BLaER1 (cell line): ENCODE measurements around the gene ARHGAP12.

Experiments used
- H3K27ac ChIP-seq: shearing (Covaris generic); formaldehyde crosslinking; 2 replicates; pipeline ENCODE4 v1.8.1; 2022
- H3K27me3 ChIP-seq: shearing (Covaris generic); formaldehyde crosslinking; 2 replicates; pipeline ENCODE4 v1.8.1; 2022
- H3K36me3 ChIP-seq: shearing (Covaris generic); formaldehyde crosslinking; 2 replicates; pipeline ENCODE4 v1.8.1; 2022
- H3K4me1 ChIP-seq: shearing (Covaris generic); formaldehyde crosslinking; 2 replicates; pipeline ENCODE4 v1.8.1; 2022
- H3K4me2 ChIP-seq: shearing (Covaris generic); formaldehyde crosslinking; 2 replicates; pipeline ENCODE4 v1.8.1; 2022
- H3K4me3 ChIP-seq: shearing (Covaris generic); formaldehyde crosslinking; 2 replicates; pipeline ENCODE4 v1.8.1; 2022
- H3K9ac ChIP-seq: shearing (Covaris generic); formaldehyde crosslinking; 2 replicates; pipeline ENCODE4 v1.8.1; 2022
- H3K9me3 ChIP-seq: shearing (Covaris generic); formaldehyde crosslinking; 2 replicates; pipeline ENCODE4 v1.8.1; 2022
- H4K20me1 ChIP-seq: shearing (Covaris generic); formaldehyde crosslinking; 2 replicates; pipeline ENCODE4 v1.8.1; 2022
- Cebpa-rat ChIP-seq: shearing (Covaris generic); IDR thresholded peaks from 2 replicates; pipeline ENCODE4 v1.8.1; 2022

The ARHGAP12 gene

DNA sequence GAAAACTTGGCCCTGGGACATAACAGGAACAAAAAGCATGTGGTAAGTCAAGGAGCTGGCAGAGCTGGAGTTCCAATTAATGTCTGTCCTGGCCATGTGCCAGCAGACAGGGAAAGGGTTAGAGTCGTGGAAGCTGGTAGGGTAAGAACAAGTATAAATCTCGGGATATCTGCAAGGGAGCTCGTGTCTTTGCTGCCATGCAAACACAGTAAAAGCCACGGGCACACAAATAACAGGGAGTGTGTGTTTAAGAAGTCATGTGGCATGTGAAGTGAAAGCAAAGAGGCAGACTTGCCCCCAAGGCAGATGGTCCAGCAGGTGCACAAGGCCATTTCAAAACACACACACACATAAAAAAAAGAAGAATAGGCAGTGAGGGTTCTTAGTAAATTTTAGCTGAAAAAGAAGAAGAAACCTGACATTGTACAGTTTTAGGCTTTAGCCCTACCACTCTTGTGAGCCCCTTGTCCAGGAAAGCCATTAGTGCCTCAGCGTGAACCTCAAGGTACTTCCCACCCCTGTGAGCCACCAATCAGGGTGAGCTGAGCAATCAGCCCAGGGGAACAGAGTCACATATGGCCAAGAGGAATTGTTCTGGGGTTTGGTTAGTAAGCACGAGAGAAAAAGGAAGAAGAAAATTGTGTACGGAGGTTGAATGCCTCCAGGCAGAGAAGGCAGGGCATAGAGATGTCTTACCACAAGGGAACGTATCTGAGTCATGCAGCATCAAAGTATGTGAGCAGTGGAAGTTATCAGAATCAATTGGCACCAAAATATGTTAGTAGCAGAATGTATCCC is 32.8 kb upstream of the ARHGAP12 start:
- Histone ChIP-seq H3K4me1 (peaks cover 9% of the 10 kb centered on the region; the same call in 1 of the 2 replicates), H3K27me3 (no peaks in the 10 kb centered on the region), H3K36me3 (no peaks in the 10 kb centered on the region), H3K27ac (no peak overlapping the region), H3K4me2 (no peak overlapping the region), H3K4me3 (no peak overlapping the region), H4K20me1 (no peaks in the 10 kb centered on the region), H3K9ac (no peak overlapping the region), H3K9me3 (no peaks in the 10 kb centered on the region)
- no peak for TF ChIP-seq Cebpa-rat

DNA sequence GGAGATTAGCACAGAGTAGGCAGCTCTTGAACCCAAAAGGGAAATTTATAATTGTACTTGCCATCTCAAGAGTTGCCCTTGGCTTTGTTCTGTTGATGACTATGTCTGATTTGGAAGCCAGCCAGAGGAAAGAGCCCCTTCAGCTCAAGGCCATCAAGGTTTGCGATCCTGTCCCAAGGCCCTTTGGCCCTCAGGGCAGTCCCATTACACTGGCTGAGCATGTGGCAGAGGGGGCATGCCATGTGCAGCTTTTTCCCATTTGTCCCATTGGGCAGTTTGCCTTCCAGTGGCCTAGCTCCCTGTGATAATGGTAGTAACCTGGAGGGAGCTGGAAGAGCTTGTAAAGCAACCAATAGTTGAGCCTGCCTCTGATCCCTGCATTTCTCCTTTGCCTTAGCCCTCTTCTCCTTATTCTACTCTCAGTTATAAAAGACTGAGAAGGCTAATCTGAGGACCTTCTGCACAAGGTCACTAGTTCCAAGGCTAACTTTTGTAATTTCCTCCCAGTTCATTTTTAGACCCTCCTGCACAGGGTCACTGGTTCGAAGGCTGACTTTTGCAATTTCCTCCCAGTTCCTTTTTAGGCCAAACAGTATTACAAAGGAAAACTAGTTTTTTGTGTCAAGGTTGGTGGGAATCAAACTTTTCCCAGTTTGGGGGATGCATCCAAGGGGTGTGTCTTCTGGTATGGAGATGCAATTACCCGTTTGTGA is 31.0 kb upstream of the ARHGAP12 start:
- no peak overlapping the region for H3K4me3 ChIP-seq
- H3K36me3 ChIP-seq = no peaks in the 10 kb centered on the region
- no peaks in the 10 kb centered on the region for H4K20me1 ChIP-seq
- H3K4me2 ChIP-seq = no peak overlapping the region
- H3K9me3 ChIP-seq = peaks cover 15% of the 10 kb centered on the region
- TF ChIP-seq Cebpa-rat = no peak
- H3K27ac ChIP-seq = no peak overlapping the region
- H3K27me3 ChIP-seq = no peaks in the 10 kb centered on the region
- H3K9ac ChIP-seq = no peak overlapping the region
- H3K4me1 ChIP-seq = peaks cover 9% of the 10 kb centered on the region; the same call in 1 of the 2 replicates

DNA sequence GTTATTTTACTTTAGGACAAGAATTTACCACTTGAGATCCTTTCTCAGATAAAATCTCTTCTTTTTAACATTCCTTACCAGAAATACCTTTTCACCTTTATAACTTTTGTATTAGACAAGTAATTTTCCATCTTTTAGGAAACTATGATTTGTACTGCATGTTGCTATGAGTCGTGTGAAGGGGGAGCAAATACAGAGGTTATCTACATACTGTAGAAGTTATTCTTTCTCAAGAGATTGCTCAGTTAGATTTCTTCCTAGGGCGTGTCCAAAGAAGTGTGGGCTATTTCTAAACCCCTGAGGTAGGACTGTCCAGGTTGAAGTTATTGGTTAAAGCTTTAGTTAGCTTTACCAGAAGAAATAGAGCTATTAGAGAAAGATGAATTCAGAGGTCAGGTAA is 30.2 kb upstream of the ARHGAP12 start:
- peaks cover 9% of the 10 kb centered on the region; the same call in 1 of the 2 replicates for H3K4me1 ChIP-seq
- H3K27me3 ChIP-seq = no peaks in the 10 kb centered on the region
- H4K20me1 ChIP-seq = no peaks in the 10 kb centered on the region
- peaks cover 23% of the 10 kb centered on the region for H3K9me3 ChIP-seq
- H3K27ac ChIP-seq = no peak overlapping the region
- H3K9ac ChIP-seq = no peak overlapping the region
- H3K4me2 ChIP-seq = no peak overlapping the region
- H3K4me3 ChIP-seq = no peak overlapping the region
- TF ChIP-seq Cebpa-rat = no peak
- H3K36me3 ChIP-seq = no peaks in the 10 kb centered on the region

DNA sequence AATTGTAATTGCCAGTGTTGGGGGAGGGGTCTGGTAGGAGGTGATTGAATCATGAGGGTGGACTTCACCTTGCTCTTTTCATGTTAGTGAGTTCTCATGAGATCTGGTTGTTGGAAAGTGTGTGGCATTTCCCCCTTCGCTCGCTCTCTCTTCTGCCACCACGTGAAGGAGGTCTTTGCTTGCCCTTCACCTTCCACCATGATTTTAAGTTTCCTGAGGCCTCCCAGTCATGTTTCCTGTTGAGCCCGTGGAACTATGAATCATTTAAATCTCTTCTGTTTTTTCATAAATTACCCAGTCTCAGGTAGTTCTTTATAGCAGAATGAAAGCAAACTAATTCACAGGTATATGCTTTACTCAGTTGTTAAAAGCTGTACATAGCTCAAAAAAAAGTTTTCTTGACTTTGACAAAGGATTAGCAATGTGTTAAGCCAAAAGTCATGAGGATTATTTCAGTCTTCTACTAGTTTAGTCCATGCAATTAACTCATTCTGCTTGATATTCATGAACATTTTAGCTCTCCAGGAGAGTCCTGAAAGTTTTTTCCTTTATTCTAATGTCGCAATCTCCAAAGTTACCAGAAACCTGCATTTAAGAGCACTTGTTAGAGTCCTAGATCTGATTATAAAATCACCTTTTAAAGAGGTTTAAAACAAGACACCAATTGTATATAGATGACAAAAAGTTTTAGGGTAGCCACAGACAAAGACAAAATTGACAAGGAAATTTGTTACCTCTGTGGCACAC is 27.7 kb upstream of the ARHGAP12 start:
- peaks cover 15% of the 10 kb centered on the region for H3K4me1 ChIP-seq
- H3K9ac ChIP-seq = no peak overlapping the region
- H3K27me3 ChIP-seq = no peaks in the 10 kb centered on the region
- H3K9me3 ChIP-seq = peaks cover 29% of the 10 kb centered on the region
- H3K36me3 ChIP-seq = no peaks in the 10 kb centered on the region
- no peaks in the 10 kb centered on the region for H4K20me1 ChIP-seq
- H3K4me3 ChIP-seq = no peak overlapping the region
- no peak for TF ChIP-seq Cebpa-rat
- no peak overlapping the region for H3K27ac ChIP-seq
- H3K4me2 ChIP-seq = no peak overlapping the region

DNA sequence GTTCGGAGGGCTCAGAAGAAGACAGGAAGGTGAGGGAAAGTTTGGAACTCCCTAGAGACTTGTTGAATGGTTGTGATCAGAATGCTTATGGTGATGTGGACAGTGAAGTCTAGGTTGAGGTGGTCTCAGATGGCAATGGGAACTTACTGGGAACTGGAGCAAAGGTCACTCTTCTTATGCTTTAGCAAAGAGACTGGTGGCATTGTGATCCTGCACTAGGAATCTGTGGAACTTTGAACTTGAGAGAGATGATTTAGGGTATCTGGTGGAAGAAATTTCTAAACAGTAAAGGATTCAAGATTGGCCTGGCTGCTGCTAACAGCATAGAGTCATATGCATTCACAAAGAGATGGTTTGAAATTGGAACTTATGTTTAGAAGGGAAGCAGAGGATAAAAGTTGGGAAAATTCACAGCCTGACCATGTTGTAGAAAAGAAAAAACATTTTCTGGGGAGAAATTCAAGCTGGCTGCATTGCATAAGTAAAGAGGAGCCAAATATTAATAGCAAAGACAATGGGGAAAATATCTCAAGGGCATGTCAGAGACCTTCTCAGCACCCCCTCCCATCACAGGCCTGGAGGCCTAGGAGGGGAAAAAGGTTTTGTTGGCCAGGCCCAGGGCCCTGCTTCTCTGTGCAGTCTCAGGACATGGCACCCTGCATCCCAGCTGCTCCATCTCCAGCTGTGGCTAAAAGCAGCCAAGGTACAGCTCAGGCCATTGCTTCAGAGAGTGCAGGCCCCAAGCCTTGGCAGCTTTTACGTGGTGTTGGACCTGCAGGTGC is 26.0 kb upstream of the ARHGAP12 start:
- H3K27me3 ChIP-seq = no peaks in the 10 kb centered on the region
- peaks cover 15% of the 10 kb centered on the region for H3K4me1 ChIP-seq
- H3K4me2 ChIP-seq = no peak overlapping the region
- TF ChIP-seq Cebpa-rat = no peak
- H3K9ac ChIP-seq = no peak overlapping the region
- no peak overlapping the region for H3K4me3 ChIP-seq
- H3K36me3 ChIP-seq = no peaks in the 10 kb centered on the region
- peaks cover 43% of the 10 kb centered on the region for H3K9me3 ChIP-seq
- H4K20me1 ChIP-seq = no peaks in the 10 kb centered on the region
- H3K27ac ChIP-seq = no peak overlapping the region

DNA sequence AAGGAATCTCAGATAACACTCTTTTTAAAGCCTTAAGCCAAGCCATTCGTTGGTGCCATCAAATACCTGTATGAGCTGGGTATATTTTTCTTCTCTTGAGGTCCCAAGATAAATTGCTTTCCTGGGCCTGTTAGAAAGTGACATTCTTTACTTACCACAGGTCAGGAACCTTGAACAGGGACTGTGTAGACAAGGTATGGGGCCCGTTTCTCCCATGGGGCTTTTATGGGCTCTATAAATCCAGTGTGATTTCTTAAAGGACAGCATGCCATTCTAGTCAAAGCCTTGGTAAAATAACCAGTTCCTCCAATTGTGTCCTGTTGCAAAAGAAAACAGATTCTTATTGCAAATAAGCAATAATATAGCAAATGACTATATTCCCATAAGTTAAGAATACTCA is 24.8 kb upstream of the ARHGAP12 start:
- TF ChIP-seq Cebpa-rat = no peak
- Histone ChIP-seq H3K9ac (no peak overlapping the region), H3K4me2 (no peak overlapping the region), H3K4me1 (peaks cover 15% of the 10 kb centered on the region), H3K27me3 (no peaks in the 10 kb centered on the region), H4K20me1 (no peaks in the 10 kb centered on the region), H3K9me3 (peaks cover 43% of the 10 kb centered on the region), H3K27ac (no peak overlapping the region), H3K36me3 (no peaks in the 10 kb centered on the region), H3K4me3 (no peak overlapping the region)

DNA sequence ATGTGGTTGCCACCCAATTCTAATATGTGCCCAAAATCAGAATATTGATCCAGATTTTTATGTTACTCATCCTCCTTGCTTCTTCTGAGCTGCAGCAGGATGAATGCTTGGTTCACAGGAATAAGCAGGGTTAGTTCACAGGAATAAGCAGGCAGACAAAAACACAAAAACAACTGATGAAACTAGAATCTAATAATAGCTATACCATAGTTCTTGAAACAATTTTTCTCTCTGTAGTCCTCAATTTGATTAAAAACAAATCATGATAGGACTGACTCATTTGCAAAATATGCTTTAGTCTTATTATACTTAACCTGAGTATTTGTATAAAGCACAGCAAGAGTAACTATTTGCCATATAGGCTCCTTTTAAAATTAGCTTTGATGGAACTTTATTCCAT is 24.4 kb upstream of the ARHGAP12 start:
- H3K27ac ChIP-seq = no peak overlapping the region
- H4K20me1 ChIP-seq = no peaks in the 10 kb centered on the region
- peaks cover 43% of the 10 kb centered on the region for H3K9me3 ChIP-seq
- H3K4me2 ChIP-seq = no peak overlapping the region
- H3K4me3 ChIP-seq = no peak overlapping the region
- H3K36me3 ChIP-seq = no peaks in the 10 kb centered on the region
- H3K27me3 ChIP-seq = no peaks in the 10 kb centered on the region
- peaks cover 15% of the 10 kb centered on the region for H3K4me1 ChIP-seq
- H3K9ac ChIP-seq = no peak overlapping the region
- TF ChIP-seq Cebpa-rat = no peak

DNA sequence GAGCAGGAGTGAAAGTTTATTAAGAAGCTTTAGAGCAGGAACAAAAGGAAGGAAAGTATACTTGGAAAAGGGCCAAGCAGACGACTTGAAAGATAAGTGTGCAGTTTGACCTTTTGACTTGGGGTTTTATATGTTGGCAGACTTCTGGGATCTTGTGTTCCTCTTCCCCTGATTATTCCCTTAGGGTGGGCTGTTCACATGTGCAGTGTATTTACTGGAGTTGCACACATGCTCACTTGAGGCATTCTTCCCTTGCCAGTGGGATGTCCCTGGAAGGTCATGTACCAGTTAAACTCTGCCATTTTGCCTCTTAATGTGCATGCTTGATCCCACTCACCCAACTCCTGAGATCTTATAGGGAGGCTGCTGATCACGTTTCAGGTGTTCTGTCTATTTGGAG is 23.4 kb upstream of the ARHGAP12 start:
- Histone ChIP-seq H3K9me3 (peaks cover 43% of the 10 kb centered on the region), H3K4me3 (no peak overlapping the region), H3K4me1 (peaks cover 15% of the 10 kb centered on the region), H3K36me3 (no peaks in the 10 kb centered on the region), H4K20me1 (no peaks in the 10 kb centered on the region), H3K4me2 (peak overlapping the region; percentile 65), H3K27me3 (no peaks in the 10 kb centered on the region), H3K27ac (no peak overlapping the region), H3K9ac (no peak overlapping the region)
- no peak for TF ChIP-seq Cebpa-rat

DNA sequence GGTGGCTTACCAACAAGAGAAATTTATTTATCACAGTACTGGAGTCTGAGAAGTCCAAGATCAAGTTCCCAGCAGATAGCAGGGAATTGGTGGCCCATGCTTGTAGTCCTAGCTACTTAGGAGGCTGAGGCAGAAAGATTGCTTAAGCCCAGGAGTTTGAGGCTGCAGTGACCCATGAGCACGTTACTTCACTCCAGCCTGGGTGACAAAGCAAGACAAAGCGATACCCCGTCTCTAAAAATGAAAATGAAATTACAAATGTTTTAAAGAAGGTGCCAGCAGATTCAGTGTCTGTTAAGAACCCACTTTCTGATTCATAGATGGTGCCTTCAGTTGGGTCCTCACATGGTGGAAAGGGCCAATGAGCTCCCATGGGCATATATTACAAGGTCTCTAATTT is 20.6 kb upstream of the ARHGAP12 start:
- Histone ChIP-seq H4K20me1 (no peaks in the 10 kb centered on the region), H3K4me3 (no peak overlapping the region), H3K9me3 (peaks cover 25% of the 10 kb centered on the region), H3K27me3 (no peaks in the 10 kb centered on the region), H3K4me1 (peaks cover 15% of the 10 kb centered on the region), H3K4me2 (no peak overlapping the region), H3K27ac (no peak overlapping the region), H3K36me3 (no peaks in the 10 kb centered on the region), H3K9ac (no peak overlapping the region)
- TF ChIP-seq Cebpa-rat = no peak
